ENCODE results near the gene ABCB6.

- TF ChIP-seq POLR2A (IDR thresholded peaks at IDR 0.05) (peak; percentile 23 to 33), CTCF (IDR thresholded peaks at IDR 0.05) (no peak)
Observed at GRCh38 chr2:219175928-219176817, 42.6 kb downstream of the ABCB6 start.

Measured in Peyer's patch (tissue), 4 donors.